ENCODE data around the gene CRHR1. TPM values are rescaled to one million over a fixed set of nuclear protein-coding genes. Genes with fewer than 3 reads are reported as not detected.

Gene CRHR1
- total RNA-seq, 1 experiment from 2014 or later = 1.6 TPM

DNA sequence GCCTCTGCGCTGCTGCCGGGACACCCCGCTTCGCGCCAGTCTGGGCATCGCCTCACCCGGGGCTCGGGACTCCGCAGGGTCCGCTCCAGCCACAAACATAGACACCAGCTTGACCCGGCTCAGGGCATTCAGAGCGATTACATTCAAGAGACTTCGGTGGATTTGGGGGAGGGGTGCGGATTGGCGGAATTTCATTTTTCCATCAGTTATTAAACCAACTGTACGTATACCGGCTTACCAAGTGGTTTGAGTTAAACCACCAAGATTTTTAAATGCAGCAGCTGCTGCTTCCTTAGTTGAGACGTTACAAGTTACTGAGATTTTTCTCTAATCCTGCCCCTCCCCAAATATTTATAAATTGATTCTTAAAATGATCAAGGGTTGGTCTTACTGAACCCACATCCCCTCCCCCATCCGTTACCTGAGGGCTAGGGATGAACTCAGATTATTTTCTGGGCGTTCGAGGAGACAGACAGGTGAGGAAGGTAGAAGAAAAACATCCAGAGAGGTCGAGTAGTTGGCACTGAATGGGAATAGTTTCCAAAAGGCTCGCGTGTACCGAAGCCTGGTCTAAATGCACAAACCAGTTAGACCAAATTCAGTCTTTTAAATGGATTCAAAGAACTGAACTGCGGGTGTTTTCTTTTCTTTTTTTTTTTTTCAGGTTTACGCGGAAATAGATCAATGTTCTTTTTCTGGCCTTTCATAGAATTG is 1.5 kb downstream of the CRHR1 start:
- Mint-ChIP-seq H3K36me3 (no peaks in the 10 kb centered on the region), H3K9me3 (no peaks in the 10 kb centered on the region), H3K4me3 (peak overlapping the region; percentile 58), H3K4me1 (peaks cover 51% of the 10 kb centered on the region), H3K27ac (no peak overlapping the region), H3K27me3 (ENCODE audit: low read depth) (peaks cover 78% of the 10 kb centered on the region)
- DNase-seq (ENCODE audit: low spot score) (peak; percentile 38), ATAC-seq (no peak)
- CTCF ChIA-PET = interaction anchor here (4.1 to 4.9 kb wide), 6 partner anchors 8 to 120 kb away, joined by 28 to 103 read pairs (median 72); no protein-coding TSS in a partner anchor
- POLR2A ChIA-PET = no interaction called here
- no peak for TF ChIP-seq ZNF232 (CRISPR knock-in tag; IDR thresholded peaks at IDR 0.05)
- TF ChIP-seq, protein P1, sequence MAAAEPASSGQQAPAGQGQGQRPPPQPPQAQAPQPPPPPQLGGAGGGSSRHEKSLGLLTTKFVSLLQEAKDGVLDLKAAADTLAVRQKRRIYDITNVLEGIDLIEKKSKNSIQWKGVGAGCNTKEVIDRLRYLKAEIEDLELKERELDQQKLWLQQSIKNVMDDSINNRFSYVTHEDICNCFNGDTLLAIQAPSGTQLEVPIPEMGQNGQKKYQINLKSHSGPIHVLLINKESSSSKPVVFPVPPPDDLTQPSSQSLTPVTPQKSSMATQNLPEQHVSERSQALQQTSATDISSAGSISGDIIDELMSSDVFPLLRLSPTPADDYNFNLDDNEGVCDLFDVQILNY (CRISPR knock-in tag; IDR thresholded peaks at IDR 0.05) = 0 out of 2 replicates have a peak, but pooled peaks have one; percentile 13

DNA sequence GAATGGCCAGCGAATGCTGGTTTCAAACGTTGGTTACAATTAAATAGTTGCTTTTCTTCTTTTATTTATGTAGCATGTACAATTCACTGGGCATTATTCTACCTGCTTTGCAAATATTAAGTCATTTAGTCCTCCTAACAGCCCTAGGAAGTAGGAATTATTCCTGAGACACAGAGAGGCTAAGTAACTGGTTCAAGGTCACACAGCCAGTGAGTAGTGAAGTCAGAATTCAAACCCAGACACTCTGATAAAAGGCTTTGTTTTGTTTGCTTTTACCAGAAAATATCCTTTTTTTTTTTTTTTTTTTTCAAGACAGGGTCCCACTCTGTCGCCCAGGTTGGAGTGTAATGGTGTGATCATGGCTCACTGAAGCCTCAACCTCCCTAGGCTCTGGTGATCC is 2.2 kb downstream of the CRHR1 start:
- peaks cover 72% of the 10 kb centered on the region for H3K27me3 Mint-ChIP-seq (ENCODE audit: low read depth)
- H3K36me3 Mint-ChIP-seq = no peaks in the 10 kb centered on the region
- peak overlapping the region; percentile 58; the same call in 1 of the 2 replicates for H3K4me3 Mint-ChIP-seq
- no peaks in the 10 kb centered on the region for H3K9me3 Mint-ChIP-seq
- TF ChIP-seq, protein P2, sequence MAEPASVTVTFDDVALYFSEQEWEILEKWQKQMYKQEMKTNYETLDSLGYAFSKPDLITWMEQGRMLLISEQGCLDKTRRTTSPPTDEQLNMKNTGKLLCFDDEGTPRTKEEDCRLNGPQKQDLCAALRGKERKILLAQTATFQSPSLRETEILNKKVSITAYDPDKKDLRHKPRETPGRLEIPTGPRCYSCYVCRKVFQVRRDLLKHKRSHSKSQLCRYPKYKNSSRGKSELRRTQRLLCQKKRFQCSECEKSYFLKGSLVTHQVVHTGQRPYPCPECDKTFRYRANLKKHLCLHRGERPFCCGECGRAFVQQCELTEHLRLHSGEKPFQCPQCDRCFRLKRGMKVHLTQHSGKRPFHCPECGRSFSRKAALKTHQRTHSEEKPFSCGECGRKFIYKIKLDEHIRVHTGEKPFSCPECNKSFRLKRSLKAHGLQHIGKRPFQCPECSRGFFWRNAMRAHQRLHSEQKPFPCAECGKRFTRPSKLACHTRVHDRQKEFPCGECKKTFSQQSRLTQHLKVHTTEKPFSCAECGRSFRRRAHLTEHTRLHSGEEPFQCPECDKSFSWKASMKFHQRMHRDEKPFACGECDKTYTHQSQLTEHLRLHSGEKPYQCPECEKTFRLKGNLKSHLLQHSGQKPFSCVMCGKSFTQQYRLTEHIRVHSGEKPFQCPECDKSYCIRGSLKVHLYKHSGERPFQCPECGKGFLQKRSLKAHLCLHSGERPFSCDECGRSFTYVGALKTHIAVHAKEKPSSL (CRISPR knock-in tag; conservative IDR thresholded peaks at IDR 0.05) = no peak
- TF ChIP-seq NR1H2 (CRISPR knock-in tag; IDR thresholded peaks at IDR 0.05) = no peak
- TF ChIP-seq, protein P3, sequence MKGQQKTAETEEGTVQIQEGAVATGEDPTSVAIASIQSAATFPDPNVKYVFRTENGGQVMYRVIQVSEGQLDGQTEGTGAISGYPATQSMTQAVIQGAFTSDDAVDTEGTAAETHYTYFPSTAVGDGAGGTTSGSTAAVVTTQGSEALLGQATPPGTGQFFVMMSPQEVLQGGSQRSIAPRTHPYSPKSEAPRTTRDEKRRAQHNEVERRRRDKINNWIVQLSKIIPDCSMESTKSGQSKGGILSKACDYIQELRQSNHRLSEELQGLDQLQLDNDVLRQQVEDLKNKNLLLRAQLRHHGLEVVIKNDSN (CRISPR knock-in tag; IDR thresholded peaks at IDR 0.05) = no peak
- TF ChIP-seq, protein P4, sequence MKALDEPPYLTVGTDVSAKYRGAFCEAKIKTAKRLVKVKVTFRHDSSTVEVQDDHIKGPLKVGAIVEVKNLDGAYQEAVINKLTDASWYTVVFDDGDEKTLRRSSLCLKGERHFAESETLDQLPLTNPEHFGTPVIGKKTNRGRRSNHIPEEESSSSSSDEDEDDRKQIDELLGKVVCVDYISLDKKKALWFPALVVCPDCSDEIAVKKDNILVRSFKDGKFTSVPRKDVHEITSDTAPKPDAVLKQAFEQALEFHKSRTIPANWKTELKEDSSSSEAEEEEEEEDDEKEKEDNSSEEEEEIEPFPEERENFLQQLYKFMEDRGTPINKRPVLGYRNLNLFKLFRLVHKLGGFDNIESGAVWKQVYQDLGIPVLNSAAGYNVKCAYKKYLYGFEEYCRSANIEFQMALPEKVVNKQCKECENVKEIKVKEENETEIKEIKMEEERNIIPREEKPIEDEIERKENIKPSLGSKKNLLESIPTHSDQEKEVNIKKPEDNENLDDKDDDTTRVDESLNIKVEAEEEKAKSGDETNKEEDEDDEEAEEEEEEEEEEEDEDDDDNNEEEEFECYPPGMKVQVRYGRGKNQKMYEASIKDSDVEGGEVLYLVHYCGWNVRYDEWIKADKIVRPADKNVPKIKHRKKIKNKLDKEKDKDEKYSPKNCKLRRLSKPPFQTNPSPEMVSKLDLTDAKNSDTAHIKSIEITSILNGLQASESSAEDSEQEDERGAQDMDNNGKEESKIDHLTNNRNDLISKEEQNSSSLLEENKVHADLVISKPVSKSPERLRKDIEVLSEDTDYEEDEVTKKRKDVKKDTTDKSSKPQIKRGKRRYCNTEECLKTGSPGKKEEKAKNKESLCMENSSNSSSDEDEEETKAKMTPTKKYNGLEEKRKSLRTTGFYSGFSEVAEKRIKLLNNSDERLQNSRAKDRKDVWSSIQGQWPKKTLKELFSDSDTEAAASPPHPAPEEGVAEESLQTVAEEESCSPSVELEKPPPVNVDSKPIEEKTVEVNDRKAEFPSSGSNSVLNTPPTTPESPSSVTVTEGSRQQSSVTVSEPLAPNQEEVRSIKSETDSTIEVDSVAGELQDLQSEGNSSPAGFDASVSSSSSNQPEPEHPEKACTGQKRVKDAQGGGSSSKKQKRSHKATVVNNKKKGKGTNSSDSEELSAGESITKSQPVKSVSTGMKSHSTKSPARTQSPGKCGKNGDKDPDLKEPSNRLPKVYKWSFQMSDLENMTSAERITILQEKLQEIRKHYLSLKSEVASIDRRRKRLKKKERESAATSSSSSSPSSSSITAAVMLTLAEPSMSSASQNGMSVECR (CRISPR knock-in tag; IDR thresholded peaks at IDR 0.05; ENCODE audit: borderline replicate concordance) = no peak
- POLR2A ChIA-PET = no interaction called here
- H3K27ac Mint-ChIP-seq = no peak overlapping the region
- DNase-seq (ENCODE audit: low spot score) (no peak), ATAC-seq (no peak)
- peaks cover 49% of the 10 kb centered on the region for H3K4me1 Mint-ChIP-seq
- CTCF ChIA-PET = interaction anchor here (0.6 to 1.5 kb wide), 6 partner anchors 18 to 569 kb away, joined by 3 to 6 read pairs (median 4); no protein-coding TSS in a partner anchor

DNA sequence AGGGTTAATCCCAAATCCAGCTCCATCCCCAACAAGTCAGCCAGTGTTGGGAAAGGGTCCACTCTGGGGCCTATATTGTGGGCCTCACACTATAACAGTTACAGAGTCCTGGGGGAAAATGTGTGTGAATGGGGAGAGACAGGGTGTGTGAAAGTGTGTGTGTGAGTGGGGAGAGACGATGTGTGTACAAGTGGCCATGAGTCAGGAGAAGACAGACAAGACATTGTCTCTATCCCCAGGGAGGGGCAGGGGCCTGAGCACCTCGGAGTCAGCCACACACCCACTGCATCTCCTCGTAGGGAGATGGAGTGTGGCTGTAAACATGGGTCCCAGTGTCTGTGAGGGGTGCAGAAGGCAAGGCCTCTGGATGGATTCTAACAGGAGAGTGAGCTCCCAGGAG is 2.9 kb downstream of the CRHR1 start:
- POLR2A ChIA-PET = no interaction called here
- H3K27me3 Mint-ChIP-seq (ENCODE audit: low read depth) = peaks cover 65% of the 10 kb centered on the region
- TF ChIP-seq NR1H2 (CRISPR knock-in tag; IDR thresholded peaks at IDR 0.05) = no peak
- TF ChIP-seq ETV6 (CRISPR knock-in tag; IDR thresholded peaks at IDR 0.05) = no peak
- TF ChIP-seq FOXK1 (CRISPR knock-in tag; IDR thresholded peaks at IDR 0.05) = no peak
- no peak for TF ChIP-seq NFE2L1 (CRISPR knock-in tag; IDR thresholded peaks at IDR 0.05)
- no peaks in the 10 kb centered on the region for H3K36me3 Mint-ChIP-seq
- DNase-seq (ENCODE audit: low spot score) (no peak), ATAC-seq (no peak)
- H3K4me1 Mint-ChIP-seq = peaks cover 42% of the 10 kb centered on the region
- H3K4me3 Mint-ChIP-seq = no peak overlapping the region
- H3K27ac Mint-ChIP-seq = no peak overlapping the region
- CTCF ChIA-PET = interaction anchor here (0.6 to 2.4 kb wide), 11 partner anchors 9 to 569 kb away, joined by 3 to 12 read pairs (median 4); no protein-coding TSS in a partner anchor
- H3K9me3 Mint-ChIP-seq = no peaks in the 10 kb centered on the region
